ENCODE results near the gene TELO2. TPM values are rescaled to one million over a fixed set of nuclear protein-coding genes. Genes with fewer than 3 reads are reported as not detected.

Gene TELO2
- total and polyA plus RNA-seq, 4 donors, result 24.4 to 64.2 (median 42.8) TPM

Other genes starting within 250 kb of the TELO2 start
- gene TPSD1, start 237.3 kb upstream of the TELO2 start, total RNA-seq, result 1 to 10 TPM in 1 of 2 donors, not detected in 1; 7.0 TPM
- 1 to 10 TPM in 1 of 2 donors, under 1 TPM in 1; 0.54 to 2.9 TPM for gene TPSD1, start 237.3 kb upstream of the TELO2 start, polyA plus RNA-seq
- 10 to 100 TPM; 91.2 to 96.8 TPM for gene UBE2I, start 183.7 kb upstream of the TELO2 start, total RNA-seq
- 10 to 100 TPM; 63.9 to 71.7 TPM for gene UBE2I, start 183.7 kb upstream of the TELO2 start, polyA plus RNA-seq
- 10 to 100 TPM; 15.9 to 46.6 TPM for gene BAIAP3, start 159.7 kb upstream of the TELO2 start, total RNA-seq
- 1 to 10 TPM; 4.5 to 7.9 TPM for gene BAIAP3, start 159.7 kb upstream of the TELO2 start, polyA plus RNA-seq
- gene TSR3, start 141.5 kb upstream of the TELO2 start, total RNA-seq, result 10 to 100 TPM; 32.5 to 66.4 TPM
- gene TSR3, start 141.5 kb upstream of the TELO2 start, polyA plus RNA-seq, result 10 to 100 TPM; 54.7 to 58.5 TPM
- gene GNPTG, start 141.4 kb upstream of the TELO2 start, total RNA-seq, result 10 to 100 TPM; 34.8 to 80.1 TPM
- 10 to 100 TPM; 75.5 to 92.7 TPM for gene GNPTG, start 141.4 kb upstream of the TELO2 start, polyA plus RNA-seq
- gene UNKL, start 78.7 kb upstream of the TELO2 start, total RNA-seq, result 10 to 100 TPM; 21.8 to 31.2 TPM
- gene UNKL, start 78.7 kb upstream of the TELO2 start, polyA plus RNA-seq, result 10 to 100 TPM in 1 of 2 donors, 1 to 10 TPM in 1; 7.9 to 11.9 TPM
- gene UQCC4, start 72.6 kb upstream of the TELO2 start, total RNA-seq, result 10 to 100 TPM in 1 of 2 donors, 1 to 10 TPM in 1; 6.4 to 12.8 TPM
- gene UQCC4, start 72.6 kb upstream of the TELO2 start, polyA plus RNA-seq, result 10 to 100 TPM; 12.2 to 30.6 TPM
- under 1 TPM; 0.46 to 0.57 TPM for gene PERCC1, start 62.3 kb upstream of the TELO2 start, total RNA-seq
- under 1 TPM in 1 of 2 donors, not detected in 1; 0.12 TPM for gene PERCC1, start 62.3 kb upstream of the TELO2 start, polyA plus RNA-seq
- gene CCDC154, start 48.8 kb upstream of the TELO2 start, total RNA-seq, result 1 to 10 TPM in 1 of 2 donors, under 1 TPM in 1; 0.63 to 1.3 TPM
- 1 to 10 TPM; 1.5 to 4.5 TPM for gene CCDC154, start 48.8 kb upstream of the TELO2 start, polyA plus RNA-seq
- gene CLCN7, start 18.3 kb upstream of the TELO2 start, total RNA-seq, result 100 to 1,000 TPM in 1 of 2 donors, 10 to 100 TPM in 1; 73.3 to 103 TPM
- gene CLCN7, start 18.3 kb upstream of the TELO2 start, polyA plus RNA-seq, result 100 to 1,000 TPM in 1 of 2 donors, 10 to 100 TPM in 1; 61.1 to 119 TPM
- under 1 TPM; 0.25 to 0.31 TPM for gene PTX4, start 4.4 kb upstream of the TELO2 start, total RNA-seq
- gene PTX4, start 4.4 kb upstream of the TELO2 start, polyA plus RNA-seq, result under 1 TPM in 1 of 2 donors, not detected in 1; 0.02 TPM
- gene TMEM204, start 40.3 kb downstream of the TELO2 start, total RNA-seq, result 10 to 100 TPM; 24.7 to 49.2 TPM
- 100 to 1,000 TPM in 1 of 2 donors, 10 to 100 TPM in 1; 31.6 to 116 TPM for gene TMEM204, start 40.3 kb downstream of the TELO2 start, polyA plus RNA-seq
- 10 to 100 TPM; 42.4 to 48.5 TPM for gene IFT140, start 118.7 kb downstream of the TELO2 start, total RNA-seq
- gene IFT140, start 118.7 kb downstream of the TELO2 start, polyA plus RNA-seq, result 10 to 100 TPM; 13.6 to 24.8 TPM
- 10 to 100 TPM; 16.3 to 20.4 TPM for gene CRAMP1, start 119.0 kb downstream of the TELO2 start, total RNA-seq
- gene CRAMP1, start 119.0 kb downstream of the TELO2 start, polyA plus RNA-seq, result 1 to 10 TPM; 6.6 to 8.7 TPM
- gene JPT2, start 184.9 kb downstream of the TELO2 start, total RNA-seq, result 10 to 100 TPM; 53.4 to 71.9 TPM
- 10 to 100 TPM; 28.7 to 49.7 TPM for gene JPT2, start 184.9 kb downstream of the TELO2 start, polyA plus RNA-seq
- 10 to 100 TPM; 51.5 to 75.7 TPM for gene MAPK8IP3, start 212.8 kb downstream of the TELO2 start, total RNA-seq
- 10 to 100 TPM; 40.3 to 76.7 TPM for gene MAPK8IP3, start 212.8 kb downstream of the TELO2 start, polyA plus RNA-seq

Measured in lung (tissue), 4 donors.